Mesodermal cell (in vitro differentiated cells): ENCODE results near the gene BMP3.

Experiments used
- H3K27ac ChIP-seq: 2 replicates; pipeline ENCODE4 v1.7.0; 2013; ENCODE audit warnings: mild to moderate bottlenecking, low read depth, low read length, moderate library complexity; ENCODE audit not compliant: severe bottlenecking
- H3K36me3 ChIP-seq: 2 replicates; pipeline ENCODE4 v1.7.1; 2013; ENCODE audit warnings: mild to moderate bottlenecking, low read length, moderate library complexity; ENCODE audit not compliant: control insufficient read depth, insufficient read depth
- H3K4me1 ChIP-seq: one replicate; pipeline ENCODE4 v1.7.1; 2013; ENCODE audit warnings: mild to moderate bottlenecking, low read length; ENCODE audit not compliant: insufficient read depth, control insufficient read depth, poor library complexity, severe bottlenecking
- H3K4me3 ChIP-seq: 2 replicates; pipeline ENCODE4 v1.7.0; 2013; ENCODE audit warnings: low read length, control low read depth, mild to moderate bottlenecking; ENCODE audit not compliant: insufficient read depth, poor library complexity, severe bottlenecking; ENCODE audit errors: extremely low read depth
- H3K9me3 ChIP-seq: 2 replicates; pipeline ENCODE4 v1.7.1; 2013; ENCODE audit warnings: mild to moderate bottlenecking, low read length, moderate library complexity; ENCODE audit not compliant: control insufficient read depth
- WGBS, 2 experiments: methylation state at CpG; one replicate each; pipeline ENCODE4 v1.1.5; 2013; ENCODE audit warnings: missing lambda C conversion rate in 2 of 2; ENCODE audit not compliant: insufficient coverage in 2 of 2; 5-methylcytosine and 5-hydroxymethylcytosine counted together

The BMP3 gene

GRCh38 chr4:81081156-81081555 lies 50.6 kb downstream of the BMP3 start:
- Histone ChIP-seq H3K4me3 (no peak overlapping the region), H3K36me3 (no peaks in the 10 kb centered on the region), H3K4me1 (no peaks in the 10 kb centered on the region), H3K9me3 (peaks cover 3% of the 10 kb centered on the region), H3K27ac (no peak overlapping the region)
- 88 to 96% methylated on average over 5 of the region's 5 CpGs for WGBS, 2 experiments

- no peak overlapping the region for H3K27ac ChIP-seq
- no peak overlapping the region for H3K4me3 ChIP-seq
- no peaks in the 10 kb centered on the region for H3K4me1 ChIP-seq
- peaks cover 3% of the 10 kb centered on the region for H3K9me3 ChIP-seq
- no peaks in the 10 kb centered on the region for H3K36me3 ChIP-seq
Measured at GRCh38 chr4:81084029-81084428, 53.5 kb downstream of the BMP3 start.

- no peak overlapping the region for H3K4me3 ChIP-seq
- H3K36me3 ChIP-seq: no peaks in the 10 kb centered on the region
- peaks cover 3% of the 10 kb centered on the region for H3K9me3 ChIP-seq
- no peak overlapping the region for H3K27ac ChIP-seq
- 80% methylated on average over 1 of the region's 3 CpGs; no CpG with 5 or more reads in 1 of the 2 experiments for WGBS, 2 experiments
- H3K4me1 ChIP-seq: no peaks in the 10 kb centered on the region
Measured at GRCh38 chr4:81084634-81085033, 54.1 kb downstream of the BMP3 start.

DNA sequence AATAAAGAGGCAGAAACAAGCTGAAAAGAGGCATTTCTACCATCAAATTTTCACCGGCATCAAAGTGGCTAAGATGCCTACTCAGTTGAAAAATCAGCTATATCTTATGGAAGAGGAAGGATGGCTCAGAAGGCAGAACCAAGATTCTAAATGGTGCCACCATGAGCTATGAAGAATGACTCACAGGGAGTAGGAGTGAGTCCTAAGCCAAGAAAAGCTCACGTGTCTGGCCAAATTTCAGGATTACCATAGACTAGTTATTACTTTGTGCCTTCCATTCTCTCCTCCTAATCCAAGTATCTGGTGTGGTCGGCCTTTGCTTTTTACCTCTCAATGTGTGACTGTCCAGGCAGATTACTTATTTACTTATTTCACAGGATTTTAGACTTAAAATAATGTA lies 54.8 kb downstream of the BMP3 start:
- H3K9me3 ChIP-seq: peaks cover 3% of the 10 kb centered on the region
- H3K36me3 ChIP-seq: no peaks in the 10 kb centered on the region
- H3K4me1 ChIP-seq: no peaks in the 10 kb centered on the region
- WGBS, 2 experiments: 40 to 79% methylated on average over 1 to 2 of the region's 3 CpGs
- no peak overlapping the region for H3K4me3 ChIP-seq
- no peak overlapping the region for H3K27ac ChIP-seq

DNA sequence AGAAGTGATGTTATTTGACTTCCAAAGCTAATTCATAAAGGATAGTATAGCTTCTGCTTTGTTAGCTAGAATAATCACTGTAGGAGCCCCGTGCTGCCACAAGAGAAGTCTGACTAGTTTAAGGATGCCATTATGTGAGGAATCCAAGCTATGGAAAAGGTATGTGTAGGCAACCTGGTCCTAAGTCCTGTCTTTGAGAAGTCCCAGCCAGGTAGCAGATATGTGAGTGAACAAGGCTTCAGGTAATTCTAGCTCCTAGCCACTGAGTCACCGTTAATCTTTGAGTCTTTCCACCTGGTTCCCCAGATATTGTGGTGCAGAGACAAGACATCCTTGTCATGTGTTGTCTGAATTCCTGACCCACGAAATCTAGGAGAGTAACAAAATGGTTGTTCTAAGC lies 55.5 kb downstream of the BMP3 start:
- Histone ChIP-seq H3K27ac (no peak overlapping the region), H3K36me3 (no peaks in the 10 kb centered on the region), H3K4me3 (no peak overlapping the region), H3K9me3 (peaks cover 3% of the 10 kb centered on the region), H3K4me1 (no peaks in the 10 kb centered on the region)
- 76 to 100% methylated on average over 2 to 3 of the region's 3 CpGs for WGBS, 2 experiments

GRCh38 chr4:81093720-81094401 lies 63.4 kb downstream of the BMP3 start:
- Histone ChIP-seq H3K27ac (no peak overlapping the region), H3K4me1 (no peaks in the 10 kb centered on the region), H3K9me3 (no peaks in the 10 kb centered on the region), H3K36me3 (no peaks in the 10 kb centered on the region), H3K4me3 (no peak overlapping the region)
- WGBS, 2 experiments: 100% methylated on average over 1 of the region's 2 CpGs

GRCh38 chr4:81095389-81095788 lies 64.9 kb downstream of the BMP3 start:
- Histone ChIP-seq H3K4me3 (no peak overlapping the region), H3K36me3 (no peaks in the 10 kb centered on the region), H3K27ac (no peak overlapping the region), H3K9me3 (no peaks in the 10 kb centered on the region), H3K4me1 (no peaks in the 10 kb centered on the region)
- WGBS, 2 experiments: 85% methylated on average over 1 of the region's 2 CpGs; no CpG with 5 or more reads in 1 of the 2 experiments

DNA sequence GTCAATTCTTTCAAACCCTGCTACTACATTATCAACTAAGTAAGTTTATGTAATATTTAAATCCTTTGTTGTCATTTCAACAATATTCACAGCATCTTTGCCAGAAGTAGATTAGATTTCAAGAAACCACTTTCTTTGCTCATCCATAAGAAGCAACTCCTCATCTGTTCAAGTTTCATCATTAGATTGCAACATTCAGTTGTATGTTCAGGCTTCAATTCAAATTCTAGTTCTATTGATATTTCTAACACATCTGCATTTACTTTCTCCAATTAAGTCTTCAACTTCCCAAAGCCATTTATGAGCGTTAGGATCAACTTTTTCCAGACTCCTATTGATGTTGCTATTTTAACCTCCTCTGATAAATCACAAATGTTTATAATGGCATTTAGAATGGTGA lies 66.1 kb downstream of the BMP3 start:
- no peaks in the 10 kb centered on the region for H3K36me3 ChIP-seq
- H3K9me3 ChIP-seq: no peaks in the 10 kb centered on the region
- no peak overlapping the region for H3K4me3 ChIP-seq
- WGBS, 2 experiments: 100% methylated on average over 1 of the region's 1 CpG; no CpG with 5 or more reads in 1 of the 2 experiments
- H3K4me1 ChIP-seq: no peaks in the 10 kb centered on the region
- H3K27ac ChIP-seq: no peak overlapping the region

DNA sequence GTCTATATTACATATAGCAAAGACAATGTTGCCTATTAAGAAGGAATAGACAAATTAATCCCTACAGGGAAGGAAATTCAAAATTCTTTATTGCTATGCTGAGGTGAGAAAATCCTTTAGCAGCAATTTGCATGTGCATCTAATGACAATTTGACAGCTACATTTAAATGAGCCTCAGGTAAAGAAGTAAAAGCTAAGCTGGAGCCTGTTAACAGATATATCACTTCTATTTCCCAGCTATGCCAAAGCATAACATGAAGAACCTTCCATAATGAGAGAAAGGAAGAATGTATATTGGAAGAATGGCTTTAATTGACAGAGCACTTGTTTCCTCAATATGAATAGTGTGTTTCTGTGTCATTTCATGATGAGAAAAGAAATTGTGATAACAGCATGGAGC lies 71.6 kb downstream of the BMP3 start:
- no peak overlapping the region for H3K27ac ChIP-seq
- no peaks in the 10 kb centered on the region for H3K36me3 ChIP-seq
- no peaks in the 10 kb centered on the region for H3K9me3 ChIP-seq
- H3K4me1 ChIP-seq: no peaks in the 10 kb centered on the region
- H3K4me3 ChIP-seq: no peak overlapping the region

DNA sequence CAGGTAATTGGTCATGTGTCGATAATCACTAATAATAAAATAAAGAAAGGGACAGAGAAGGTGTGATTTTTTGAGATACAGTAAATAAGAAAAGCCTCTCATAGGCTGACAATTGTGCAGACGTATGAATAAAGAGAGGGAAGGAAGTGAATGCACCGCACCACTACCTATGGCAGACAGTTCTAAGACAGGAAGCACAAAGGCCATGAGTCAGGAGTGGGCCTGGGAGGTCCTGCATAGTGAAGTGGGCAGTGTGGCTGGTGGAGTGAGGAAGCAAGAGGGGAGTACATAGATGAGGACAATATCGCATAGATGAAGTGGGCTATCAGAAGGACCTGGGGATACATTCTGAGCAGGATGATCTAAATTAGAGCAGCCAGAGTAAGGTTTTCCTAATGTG lies 75.6 kb downstream of the BMP3 start:
- 92 to 93% methylated on average over 3 of the region's 4 CpGs for WGBS, 2 experiments
- Histone ChIP-seq H3K9me3 (no peaks in the 10 kb centered on the region), H3K4me1 (no peaks in the 10 kb centered on the region), H3K27ac (no peak overlapping the region), H3K36me3 (no peaks in the 10 kb centered on the region), H3K4me3 (no peak overlapping the region)
